GM12891 (cell line): ENCODE measurements around the gene MYO1D.

Experiments
- DNase-seq: peaks from one replicate; pipeline ENCODE4 v3.0.0; 2011; ENCODE audit warnings: low spot score; ENCODE audit not compliant: insufficient read length
- FAIRE-seq: peaks from 2 replicates; lab custom pipeline; 2011; peaks lifted over from hg19 to GRCh38; lab: Jason Lieb, UNC
- PAX5 ChIP-seq: IDR thresholded peaks from 2 replicates; pipeline ENCODE4 v1.6.1; 2011; ENCODE audit warnings: low read length, moderate library complexity, mild to moderate bottlenecking; ENCODE audit not compliant: insufficient read depth, severe bottlenecking
- POLR2A ChIP-seq: IDR thresholded peaks from 2 replicates; pipeline ENCODE4 v1.6.1; 2011; ENCODE audit warnings: low read depth, low read length, control low read depth
- POLR2AphosphoS5 ChIP-seq: IDR thresholded peaks from 2 replicates; pipeline ENCODE4 v1.6.1; 2011; ENCODE audit warnings: low read depth, low read length, control low read depth
- POU2F2 ChIP-seq: IDR thresholded peaks from 2 replicates; pipeline ENCODE4 v1.6.1; 2011; ENCODE audit warnings: low read depth, mild to moderate bottlenecking, control low read depth, low read length, moderate library complexity
- SPI1 ChIP-seq: IDR thresholded peaks from 2 replicates; pipeline ENCODE4 v1.6.1; 2011; ENCODE audit warnings: low read depth, low read length, control low read depth
- TAF1 ChIP-seq: IDR thresholded peaks from 2 replicates; pipeline ENCODE4 v1.6.1; 2011; ENCODE audit warnings: low read depth, low read length, control low read depth

MYO1D gene

DNA sequence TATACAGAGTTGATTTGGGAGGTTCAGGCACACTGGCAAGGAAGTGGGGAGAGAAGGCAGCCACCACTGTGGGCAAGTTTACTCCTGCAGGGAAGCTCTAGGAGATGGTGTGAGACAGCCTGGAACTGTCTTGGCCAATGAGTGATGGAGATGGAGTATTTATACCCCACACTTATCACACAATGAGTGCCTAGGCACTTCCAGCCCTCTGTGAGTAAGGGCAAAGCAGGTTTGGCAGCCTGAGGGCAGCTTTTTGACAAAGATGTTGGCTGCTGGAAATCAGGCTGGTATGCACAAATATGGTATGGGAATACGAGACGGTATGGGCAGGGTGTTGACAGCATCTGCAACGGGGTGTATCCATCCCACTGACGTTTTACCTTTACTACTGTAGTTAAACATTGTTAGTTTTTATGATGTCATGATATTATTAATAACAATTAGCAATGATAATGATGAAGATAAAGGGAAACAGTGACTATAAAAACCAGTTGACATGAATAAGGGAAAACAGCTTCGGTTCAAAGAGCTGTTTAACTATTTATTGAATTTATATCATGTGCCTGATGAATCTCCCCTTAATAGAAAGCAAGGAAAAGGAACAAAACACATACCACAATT, 240.2 kb downstream of the MYO1D start:
- FAIRE-seq: no peak
- DNase-seq: no peak

DNA sequence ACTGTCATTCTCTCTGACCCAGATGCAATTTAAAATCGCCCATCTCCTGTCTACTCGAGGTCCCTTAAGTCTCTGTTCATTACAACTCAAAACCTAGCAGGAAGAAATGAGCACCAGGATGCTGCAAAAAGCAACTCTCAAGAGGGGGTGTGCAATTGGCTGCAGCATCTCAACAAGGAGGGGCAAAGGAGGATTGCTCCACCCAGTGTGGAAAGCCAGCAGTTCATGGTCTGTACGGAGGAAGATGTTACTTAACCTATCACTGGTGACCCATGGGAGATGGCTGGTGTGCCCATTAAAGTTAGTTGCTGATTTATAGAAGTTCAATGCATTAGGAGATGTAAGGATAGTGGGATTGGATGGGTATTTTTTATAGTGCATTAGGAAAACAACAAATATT, 242.8 kb downstream of the MYO1D start:
- no peak for TF ChIP-seq PAX5
- no peak for FAIRE-seq
- DNase-seq: no peak

More for the DNA sequence above, 240.2 kb downstream of the MYO1D start:
- TF ChIP-seq POLR2AphosphoS5: no peak
- no peak for TF ChIP-seq TAF1
- no peak for TF ChIP-seq PAX5
- TF ChIP-seq POLR2A: no peak
- no peak for TF ChIP-seq SPI1
- no peak for TF ChIP-seq POU2F2

DNA sequence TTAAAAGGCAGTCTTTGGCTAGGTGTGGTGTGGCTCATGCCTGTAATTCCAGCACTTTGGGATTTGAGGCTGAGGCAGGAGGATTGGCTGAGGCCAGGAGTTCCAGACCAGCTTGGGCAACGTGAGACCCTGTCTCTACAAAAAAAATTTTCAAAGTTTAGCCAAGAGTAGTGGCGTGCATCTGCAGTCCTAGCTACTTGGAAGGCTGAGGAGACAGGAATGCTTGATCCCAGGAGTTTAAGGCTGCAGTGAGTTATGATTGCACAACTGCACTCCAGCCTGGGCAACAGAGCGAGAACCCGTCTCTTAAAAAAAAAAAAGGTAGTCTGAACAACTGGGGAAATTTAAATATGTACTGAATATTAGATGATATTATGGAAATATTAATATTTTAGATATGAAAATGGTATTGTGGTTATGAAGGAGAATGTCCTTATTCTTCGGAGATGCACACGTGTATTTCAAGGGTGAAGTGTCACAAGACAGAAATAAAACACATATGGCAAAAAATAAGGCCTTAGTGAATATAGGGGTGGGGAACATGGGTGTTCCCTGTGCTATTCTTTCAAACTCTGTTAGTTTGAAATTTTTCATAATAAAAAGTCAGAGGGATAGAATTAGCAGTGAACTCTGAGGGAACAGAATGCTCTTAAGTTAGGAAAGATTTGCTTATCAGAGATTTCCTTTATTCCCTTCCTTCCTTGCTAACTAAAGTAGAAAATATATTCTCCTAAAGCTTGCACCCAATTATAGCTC, 245.4 kb downstream of the MYO1D start:
- DNase-seq: no peak
- TF ChIP-seq TAF1: no peak
- no peak for TF ChIP-seq POLR2A
- TF ChIP-seq PAX5: no peak
- TF ChIP-seq POLR2AphosphoS5: no peak
- TF ChIP-seq SPI1: no peak
- no peak for TF ChIP-seq POU2F2
- FAIRE-seq: no peak

DNA sequence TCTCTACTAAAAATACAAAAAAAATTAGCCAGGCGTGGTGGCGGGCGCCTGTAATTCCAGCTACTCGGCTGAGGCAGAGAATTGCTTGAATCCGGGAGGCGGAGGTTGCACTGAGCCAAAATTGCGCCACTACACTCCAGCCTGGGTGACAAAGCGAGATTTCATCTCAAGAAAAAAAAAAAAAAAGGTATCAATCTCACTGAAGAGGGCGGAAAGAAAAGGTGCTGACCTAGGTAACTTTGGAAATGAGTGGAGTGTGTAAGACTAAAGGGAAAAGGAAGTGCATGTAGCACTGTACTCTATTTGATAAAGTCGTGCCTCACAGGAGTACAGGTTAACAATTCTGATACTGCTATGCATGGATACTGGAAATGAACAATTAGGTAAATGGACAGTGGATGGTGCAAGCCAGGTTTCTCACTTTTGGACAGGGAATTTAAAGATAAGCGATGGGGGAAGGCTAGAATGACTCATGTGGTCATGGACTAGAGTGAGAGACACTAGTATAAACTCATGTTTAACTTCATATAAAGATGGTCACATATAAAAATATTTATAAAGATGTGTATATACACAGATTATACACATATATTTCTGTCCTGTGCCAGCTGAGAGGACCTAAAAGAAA, 247.2 kb downstream of the MYO1D start:
- TF ChIP-seq POLR2AphosphoS5: no peak
- no peak for TF ChIP-seq POLR2A
- TF ChIP-seq POU2F2: no peak
- no peak for TF ChIP-seq PAX5
- no peak for TF ChIP-seq SPI1
- TF ChIP-seq TAF1: no peak
- DNase-seq: no peak
- FAIRE-seq: no peak

- FAIRE-seq (no peak), DNase-seq (no peak)
- TF ChIP-seq POU2F2: no peak
- TF ChIP-seq SPI1: no peak
- TF ChIP-seq POLR2AphosphoS5: no peak
- TF ChIP-seq TAF1: no peak
- TF ChIP-seq PAX5: no peak
- TF ChIP-seq POLR2A: no peak
Measured at GRCh38 chr17:32628271-32629044, 248.5 kb downstream of the MYO1D start.

DNA sequence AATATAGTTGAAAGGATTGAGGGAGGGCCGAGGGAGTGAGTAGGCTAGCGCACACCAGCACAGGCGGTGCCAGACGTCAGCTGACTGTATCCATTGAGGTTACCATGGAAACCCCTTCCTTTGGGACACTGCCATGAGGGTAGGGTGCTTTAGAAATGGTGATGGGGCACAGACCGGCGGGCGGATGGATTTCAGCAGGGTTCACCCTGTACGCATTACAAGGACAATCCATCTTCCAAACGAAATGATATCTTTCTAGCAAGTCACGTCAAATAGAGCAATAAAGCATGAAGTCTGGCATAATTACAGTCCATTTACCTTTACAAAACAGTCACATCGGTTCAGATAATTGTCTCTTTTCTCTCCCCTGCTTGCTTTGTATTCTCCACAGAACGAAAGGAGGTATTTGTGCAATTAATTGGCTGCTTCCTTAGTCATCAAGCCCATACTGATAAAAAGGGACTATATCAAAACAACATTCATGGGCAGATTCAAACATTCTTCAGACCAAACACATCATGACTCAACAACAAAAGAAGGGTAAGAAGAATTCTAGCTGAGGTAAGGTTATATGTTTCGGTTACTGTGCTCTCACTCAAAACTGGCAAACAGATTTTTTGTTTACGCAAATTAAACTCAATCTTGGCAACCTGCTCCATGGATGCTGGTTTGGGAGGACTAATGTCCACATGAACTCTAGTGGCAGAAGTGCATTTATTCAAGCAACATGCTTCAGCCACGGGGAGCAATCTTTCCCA, 249.5 kb downstream of the MYO1D start:
- no peak for DNase-seq
- TF ChIP-seq PAX5 (no peak), POLR2AphosphoS5 (no peak), TAF1 (no peak), SPI1 (no peak), POLR2A (no peak), POU2F2 (no peak)
- no peak for FAIRE-seq

DNA sequence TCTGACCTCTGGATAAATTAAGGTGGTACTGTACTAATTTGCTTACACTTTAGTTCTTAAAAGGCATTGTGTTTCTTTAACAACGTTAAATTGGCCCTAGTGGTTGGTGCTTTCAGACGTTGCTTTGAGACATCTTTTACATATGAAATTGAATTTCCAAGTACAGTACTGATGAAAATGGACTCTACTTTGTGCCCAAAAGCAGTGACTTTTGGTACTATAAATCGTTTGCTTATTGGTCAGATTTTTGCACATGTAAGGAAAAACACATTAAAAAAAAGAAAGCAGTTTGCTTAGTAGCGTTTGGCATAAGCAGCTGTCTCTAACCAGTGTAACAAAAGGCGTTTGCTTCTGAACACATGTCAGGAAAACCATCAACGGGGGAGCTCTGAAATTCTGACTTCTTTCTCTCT, 250.5 kb downstream of the MYO1D start:
- TF ChIP-seq POLR2A (no peak), POLR2AphosphoS5 (no peak)
- no peak for FAIRE-seq
- DNase-seq: no peak

DNA sequence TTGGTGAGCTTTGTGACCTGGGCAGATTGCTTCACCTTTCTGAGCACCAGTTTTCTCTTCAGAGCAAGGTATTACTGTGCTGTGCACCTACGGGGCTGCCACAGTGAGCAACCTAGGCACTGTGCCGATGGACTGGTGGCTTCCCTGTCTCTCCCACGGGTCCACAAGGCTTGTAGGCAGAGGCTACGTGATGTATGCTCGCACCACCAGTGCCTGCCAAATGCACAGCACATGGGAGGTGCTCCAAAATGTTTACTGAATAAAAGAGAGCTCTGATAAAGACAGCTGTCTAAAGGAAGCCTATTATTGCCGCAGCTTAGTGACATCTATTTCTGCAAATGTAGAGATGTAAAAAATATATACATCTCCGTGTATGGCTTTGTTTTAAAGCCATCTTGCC, 251.0 kb downstream of the MYO1D start:
- no peak for DNase-seq

GRCh38 chr17:32623196-32623595, 253.7 kb downstream of the MYO1D start:
- FAIRE-seq: no peak
- DNase-seq: no peak
- no peak for TF ChIP-seq POLR2A

More for the DNA sequence above, 251.0 kb downstream of the MYO1D start:
- TF ChIP-seq SPI1 (no peak), POLR2A (no peak), TAF1 (no peak), PAX5 (no peak), POU2F2 (no peak), POLR2AphosphoS5 (no peak)
- no peak for FAIRE-seq

GRCh38 chr17:32622540-32622939, 254.4 kb downstream of the MYO1D start:
- DNase-seq (no peak), FAIRE-seq (no peak)
- TF ChIP-seq POU2F2 (no peak), SPI1 (no peak), PAX5 (no peak), POLR2A (no peak), TAF1 (no peak), POLR2AphosphoS5 (no peak)
